NCI-H2227 (cell line): ENCODE results near the gene SCAMP1.

ENCODE experiments used
- DNase-seq: peaks from one replicate; lab custom pipeline; 2025; ENCODE audit not compliant: unreplicated experiment; lab: John Stamatoyannopoulos, UW

SCAMP1 gene

GRCh38 chr5:78511121-78511906, 150.9 kb downstream of the SCAMP1 start:
- DNase-seq: no peak

DNA sequence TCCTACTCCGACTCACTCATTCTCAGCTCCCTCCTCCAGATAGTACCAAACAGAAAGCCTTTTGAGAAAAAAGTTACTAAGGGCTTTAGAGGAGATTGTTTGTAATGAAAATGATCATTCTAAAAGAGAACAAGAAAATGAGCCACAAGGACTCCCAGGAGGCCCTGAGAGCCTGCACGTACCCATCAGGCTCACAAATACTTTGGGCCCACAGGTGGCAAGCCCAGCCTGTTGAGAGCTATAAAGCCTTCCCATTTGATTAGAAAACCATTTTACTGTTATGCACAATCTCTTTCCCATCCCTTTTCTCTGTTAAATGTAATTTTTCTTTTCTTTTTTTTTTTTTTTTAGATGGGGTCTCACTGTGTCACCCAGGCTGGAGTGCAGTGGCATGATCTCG, 152.0 kb downstream of the SCAMP1 start:
- DNase-seq: no peak

DNA sequence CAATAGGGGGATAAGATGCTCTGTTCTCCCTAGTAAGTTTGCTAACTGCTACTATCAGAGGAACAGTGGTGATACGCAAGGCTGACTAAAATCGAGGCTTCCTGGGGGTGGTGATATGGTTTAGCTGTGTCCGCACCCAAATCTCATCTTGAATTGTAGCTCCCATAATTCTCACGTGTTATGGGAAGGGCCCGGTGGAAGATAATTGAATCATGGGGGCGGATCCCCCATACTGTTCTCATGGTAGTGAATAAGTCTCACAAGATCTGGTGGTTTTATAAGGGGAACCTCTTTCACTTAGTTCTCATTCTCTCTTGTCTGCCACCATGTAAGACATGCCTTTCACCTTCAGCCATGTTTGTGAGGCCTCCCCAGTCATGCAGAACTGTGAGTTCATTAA, 153.0 kb downstream of the SCAMP1 start:
- DNase-seq: no peak

GRCh38 chr5:78514427-78515330, 154.3 kb downstream of the SCAMP1 start:
- no peak for DNase-seq

DNA sequence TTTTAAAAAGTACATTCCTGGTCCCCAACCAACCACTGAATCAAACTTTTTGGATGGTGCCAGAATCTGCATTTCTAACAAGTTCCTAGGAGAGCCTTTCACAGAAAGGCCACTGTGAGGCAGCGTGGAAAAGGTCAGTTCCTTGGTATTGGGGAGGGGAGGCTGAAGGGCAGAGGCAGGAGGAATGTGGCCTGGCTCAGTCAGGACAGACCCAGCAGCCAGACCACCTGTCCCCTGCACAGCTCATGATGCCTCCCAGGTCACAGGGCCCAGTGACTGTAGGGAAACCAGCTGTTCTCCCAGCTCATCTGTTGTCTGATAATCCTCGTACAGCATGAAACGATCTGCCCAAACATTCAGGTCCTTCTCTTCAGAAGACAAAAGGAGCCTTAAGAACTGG, 155.3 kb downstream of the SCAMP1 start:
- no peak for DNase-seq

- DNase-seq: no peak
Observed at GRCh38 chr5:78518365-78519197, 158.2 kb downstream of the SCAMP1 start.

GRCh38 chr5:78519198-78519941, 159.0 kb downstream of the SCAMP1 start:
- DNase-seq: no peak

- DNase-seq: no peak
Observed at GRCh38 chr5:78521455-78521854, 161.0 kb downstream of the SCAMP1 start.

DNA sequence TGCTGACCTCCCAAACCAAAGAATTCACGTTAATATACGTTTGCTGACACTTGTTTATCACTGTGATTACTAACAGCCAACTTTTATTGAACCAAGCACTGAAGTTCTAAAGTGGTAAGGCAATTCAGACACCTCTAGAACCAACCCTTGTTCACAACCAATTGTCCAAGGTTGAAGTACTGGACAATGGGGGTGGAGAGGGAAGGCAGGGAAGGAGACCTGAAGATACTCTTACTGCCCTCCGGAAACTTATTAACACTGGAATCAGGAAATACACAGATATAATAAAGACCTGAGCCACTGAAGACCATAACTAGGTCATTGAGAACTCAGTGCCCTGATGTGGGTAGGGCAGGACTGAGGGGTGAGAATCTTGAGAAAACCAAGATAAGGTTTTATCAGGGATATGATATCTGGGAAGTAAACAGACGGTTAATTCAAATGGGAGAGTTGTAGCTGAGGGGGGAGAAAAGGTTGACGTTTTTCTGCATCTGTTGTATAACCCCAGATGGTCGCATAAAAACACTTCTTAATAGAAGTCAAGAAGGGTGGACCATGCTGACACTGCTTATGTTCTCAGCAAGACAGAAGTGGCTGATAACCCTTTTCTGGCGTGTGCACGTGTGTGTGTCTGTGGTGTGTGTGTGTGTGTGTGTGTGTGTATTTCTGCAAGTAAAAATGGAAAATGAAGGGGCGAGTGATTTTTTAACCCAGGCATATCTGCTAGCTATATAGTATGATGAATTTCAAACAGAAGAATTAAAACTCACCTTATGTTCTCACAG, 162.3 kb downstream of the SCAMP1 start:
- DNase-seq: no peak

DNA sequence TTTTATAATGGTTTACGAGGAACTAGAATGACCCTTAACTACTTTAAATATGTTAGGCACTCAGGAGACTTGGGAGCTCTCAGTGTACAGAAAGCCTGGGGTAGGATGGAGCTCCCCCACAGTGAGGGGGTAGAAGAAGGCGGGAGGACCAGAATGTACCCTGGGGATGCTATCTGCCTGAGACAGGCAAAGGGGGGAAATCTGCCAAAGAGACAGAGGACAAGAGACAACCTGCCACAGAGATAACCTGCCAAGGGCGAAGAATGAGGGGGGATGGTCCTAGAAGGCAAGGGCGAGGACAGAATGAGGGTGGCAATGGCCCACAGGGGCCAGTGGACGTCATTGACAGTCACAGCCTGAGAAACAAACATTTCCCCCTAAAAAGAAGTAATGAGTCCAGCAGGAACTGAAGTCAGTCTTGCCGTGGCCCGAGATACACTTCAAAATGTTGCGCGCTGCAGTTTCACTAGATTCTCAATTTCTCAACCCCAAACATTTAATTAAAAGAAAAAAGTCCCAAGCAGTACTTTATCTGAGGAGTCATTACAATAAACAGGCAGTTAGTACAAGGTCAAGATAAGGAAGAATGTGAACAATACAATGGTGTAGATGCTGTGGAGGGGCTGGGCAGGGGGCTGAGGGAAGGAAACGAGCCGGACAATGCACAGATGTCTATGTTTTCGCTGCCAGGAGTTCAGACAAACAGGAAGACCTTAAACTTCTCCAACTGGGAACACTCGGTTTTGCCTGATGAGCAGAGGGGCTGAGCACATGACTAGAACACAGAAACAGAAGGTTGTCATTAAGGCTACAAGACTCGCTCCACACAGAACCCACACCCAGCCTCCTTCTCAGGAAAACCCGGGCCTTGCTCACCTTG, 163.1 kb downstream of the SCAMP1 start:
- no peak for DNase-seq

GRCh38 chr5:78526049-78526525, 165.7 kb downstream of the SCAMP1 start:
- no peak for DNase-seq

DNA sequence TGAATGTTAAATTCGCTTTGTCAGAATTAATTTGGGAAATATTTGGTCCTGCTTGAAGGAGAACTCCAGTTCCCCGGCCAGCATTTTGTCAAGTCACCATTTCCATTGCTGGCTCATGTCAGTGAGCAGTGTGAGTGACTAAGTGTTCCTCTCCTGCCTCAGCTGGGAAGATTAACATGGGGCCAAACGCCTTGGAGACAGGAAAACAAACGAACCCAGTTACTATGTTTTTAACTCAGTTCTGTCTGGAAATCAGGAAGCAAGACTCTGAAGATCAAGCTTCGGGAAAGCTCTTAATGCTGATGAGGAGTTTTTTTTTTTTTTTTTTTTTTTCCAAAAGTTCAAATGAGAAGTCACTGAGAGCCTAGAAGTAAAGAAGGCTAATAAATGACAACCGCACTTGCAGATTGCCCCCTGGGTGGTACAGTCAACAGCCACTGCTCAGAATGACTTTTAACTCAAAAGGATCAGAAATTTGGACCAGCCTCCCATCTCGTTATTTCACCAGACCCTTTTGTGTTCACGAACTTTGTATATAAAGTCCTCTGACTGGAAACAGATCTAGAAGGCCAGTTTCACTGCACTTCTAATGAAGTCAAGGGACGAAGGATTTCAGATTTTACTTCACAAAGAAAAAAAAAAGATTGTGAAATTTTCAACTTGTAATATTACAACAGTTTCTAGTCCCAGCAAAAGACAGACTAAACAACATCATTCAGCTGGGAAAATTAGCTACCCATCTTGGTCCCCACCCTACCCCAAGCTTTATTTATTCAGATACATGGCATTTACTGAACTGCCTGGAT, 166.8 kb downstream of the SCAMP1 start:
- DNase-seq: no peak

DNA sequence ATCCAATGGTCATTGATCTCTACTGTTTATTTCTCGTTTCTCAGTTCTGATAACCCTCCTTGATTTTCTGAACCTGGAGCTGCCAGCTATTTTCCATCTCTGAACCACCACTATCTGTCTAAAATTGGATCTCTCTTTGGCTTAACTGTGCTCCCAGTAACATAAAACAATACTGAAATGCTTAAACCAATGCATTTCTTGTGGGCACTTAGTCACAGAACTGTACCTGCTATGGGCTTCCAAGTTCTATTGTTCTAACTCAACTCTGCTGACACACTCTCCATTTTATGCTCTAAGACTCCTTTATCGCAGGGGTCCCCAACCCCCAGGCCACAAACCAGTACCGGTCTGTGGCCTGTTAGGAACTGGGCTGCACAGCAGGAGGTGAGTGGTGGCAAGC, 167.5 kb downstream of the SCAMP1 start:
- no peak for DNase-seq
